HL-60 (cell line): ENCODE data around the gene NUB1.

Source experiments
- POLR2AphosphoS5 ChIP-seq: IDR thresholded peaks from 2 replicates; pipeline ENCODE4 v1.6.1; 2012; ENCODE audit warnings: low read depth
- TF ChIP-seq, protein P1 (sequence below): IDR thresholded peaks from one replicate; pipeline ENCODE4 v1.5.1; 2011; ENCODE audit warnings: low read length, control low read depth, inconsistent platforms; ENCODE audit not compliant: insufficient read depth

DNA sequence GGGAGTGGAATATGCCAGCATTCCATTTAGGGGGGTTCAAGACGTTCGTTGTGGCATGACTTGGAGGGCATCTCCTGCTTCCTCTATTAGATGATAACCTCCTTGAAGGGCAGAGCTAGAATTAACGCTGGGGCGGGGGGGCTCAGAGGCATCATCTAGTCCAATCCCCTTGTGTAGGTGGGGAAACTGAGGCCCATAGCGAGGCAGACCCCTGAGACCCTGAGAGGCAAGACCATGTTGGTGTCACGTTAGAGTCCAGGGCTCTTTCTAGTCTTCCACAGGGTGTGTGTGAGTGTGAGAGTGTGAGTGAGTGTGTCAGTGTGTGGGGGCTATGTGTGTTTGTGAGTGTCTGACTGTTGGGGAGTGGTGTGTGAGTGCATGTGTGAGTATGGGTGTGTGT lies 29.3 kb upstream of the NUB1 start:
- TF ChIP-seq, protein P1, sequence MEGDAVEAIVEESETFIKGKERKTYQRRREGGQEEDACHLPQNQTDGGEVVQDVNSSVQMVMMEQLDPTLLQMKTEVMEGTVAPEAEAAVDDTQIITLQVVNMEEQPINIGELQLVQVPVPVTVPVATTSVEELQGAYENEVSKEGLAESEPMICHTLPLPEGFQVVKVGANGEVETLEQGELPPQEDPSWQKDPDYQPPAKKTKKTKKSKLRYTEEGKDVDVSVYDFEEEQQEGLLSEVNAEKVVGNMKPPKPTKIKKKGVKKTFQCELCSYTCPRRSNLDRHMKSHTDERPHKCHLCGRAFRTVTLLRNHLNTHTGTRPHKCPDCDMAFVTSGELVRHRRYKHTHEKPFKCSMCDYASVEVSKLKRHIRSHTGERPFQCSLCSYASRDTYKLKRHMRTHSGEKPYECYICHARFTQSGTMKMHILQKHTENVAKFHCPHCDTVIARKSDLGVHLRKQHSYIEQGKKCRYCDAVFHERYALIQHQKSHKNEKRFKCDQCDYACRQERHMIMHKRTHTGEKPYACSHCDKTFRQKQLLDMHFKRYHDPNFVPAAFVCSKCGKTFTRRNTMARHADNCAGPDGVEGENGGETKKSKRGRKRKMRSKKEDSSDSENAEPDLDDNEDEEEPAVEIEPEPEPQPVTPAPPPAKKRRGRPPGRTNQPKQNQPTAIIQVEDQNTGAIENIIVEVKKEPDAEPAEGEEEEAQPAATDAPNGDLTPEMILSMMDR, result no peak
- no peak for TF ChIP-seq POLR2AphosphoS5
